Prostate gland (tissue), 2 donors: ENCODE data around the gene KLF18. TPM values are rescaled to one million over a fixed set of nuclear protein-coding genes. Genes with fewer than 3 reads are reported as not detected.
"Not testable (repeated sequence)": the region's sequence is repeated elsewhere in the genome, so short reads cannot be mapped to it uniquely, and the experiment has no call there.

Experiments
- DNase-seq: peaks from one replicate; pipeline ENCODE4 v3.0.0-alpha.2; 2019; ENCODE audit warnings: low spot score
- H3K27ac ChIP-seq, 2 donors: fragments of 200-600 bp; sonication (generic); 2 replicates each; pipeline ENCODE4 v1.5.1; 2017 to 2019
- H3K27me3 ChIP-seq: fragments of 200-600 bp; sonication (generic); replicated peaks from 2 replicates; pipeline ENCODE4 v1.5.1; 2019; ENCODE audit not compliant: insufficient read depth
- H3K36me3 ChIP-seq, 2 donors: fragments of 200-600 bp; sonication (generic); 1 replicate in 1 of 2; 2 replicates in 1 of 2; pipeline versions ENCODE4 v1.5.1 to v1.8.1; 2017 to 2019
- H3K4me1 ChIP-seq: fragments of 200-600 bp; sonication (generic); replicated peaks from 2 replicates; pipeline ENCODE4 v1.5.1; 2019
- H3K4me3 ChIP-seq, 2 donors: fragments of 200-600 bp; sonication (generic); 2 replicates each; pipeline ENCODE4 v1.5.1; 2017 to 2019
- H3K9me3 ChIP-seq: fragments of 200-600 bp; sonication (generic); 2 replicates; pipeline ENCODE4 v1.5.1; 2017
- POLR2A ChIP-seq: fragments of 450-650 bp; IDR thresholded peaks from one replicate; pipeline ENCODE4 v1.6.1; 2016; ENCODE audit warnings: antibody characterized with exemption, mild to moderate bottlenecking
- POLR2AphosphoS5 ChIP-seq: sonication (generic); formaldehyde crosslinking; IDR thresholded peaks from one replicate; pipeline ENCODE4 v1.6.1; 2017; ENCODE audit warnings: antibody characterized with exemption
- WGBS: methylation state at CpG from one replicate; pipeline ENCODE4 v1.1.5; 2018; 5-methylcytosine and 5-hydroxymethylcytosine counted together
- intact Hi-C: fragments of 100-400 bp; cut with DNase I; formaldehyde crosslinking; loops from one replicate; pipeline ENCODE4 v1.14.2; 2022
- total RNA-seq, 2 donors: library from RNA; depleted of rRNA; stranded (reverse); fragments of >200 nt; gene quantifications; one replicate each; pipeline ENCODE4 v1.1.0, GENCODE V29; 2016
- TF ChIP-seq, protein P1 (sequence below), 4 experiments: fragments of 200-600 bp in 2 of 4; fragments of 450-650 bp in 2 of 4; sonication (generic) in 2 of 4; IDR thresholded peaks; 1 replicate in 3 of 4; 2 replicates in 1 of 4; pipeline ENCODE4 v1.5.1; 2016 to 2019; ENCODE audit warnings: antibody characterized with exemption in 4 of 4, mild to moderate bottlenecking in 2 of 4, moderate library complexity in 2 of 4

Gene KLF18
- total RNA-seq, 2 donors from 2014 or later = 0.34 TPM; not detected in 1

DNA sequence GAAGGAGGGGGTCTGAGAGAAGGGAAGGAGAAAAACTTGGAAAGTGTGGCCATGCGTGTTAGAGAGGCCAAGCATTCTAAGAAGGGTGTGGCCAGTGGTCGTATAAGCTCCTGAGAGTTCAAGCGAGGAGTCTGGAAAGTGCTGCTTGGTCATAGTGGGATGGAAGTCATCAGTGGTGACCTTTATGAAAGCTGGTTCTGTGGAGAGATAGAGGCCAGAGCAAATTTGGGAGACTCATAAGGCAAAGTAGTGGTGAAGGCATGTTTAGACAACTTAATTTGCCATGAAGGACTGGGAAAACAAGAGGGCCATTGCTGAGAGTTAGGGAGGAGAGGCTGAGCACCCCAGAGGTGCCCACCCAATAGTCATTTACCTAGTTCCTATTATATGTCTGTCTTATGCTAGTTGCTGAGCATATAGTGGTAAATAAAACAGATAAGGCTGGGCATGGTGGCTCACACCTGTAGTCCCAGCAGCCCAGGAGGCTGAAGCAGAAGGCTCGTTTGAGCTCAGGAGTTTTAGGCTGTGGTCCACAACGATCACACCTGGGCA lies 21.0 kb downstream of the KLF18 start:
- H3K36me3 ChIP-seq = no peaks in the 10 kb centered on the region
- H3K27me3 ChIP-seq = no peaks in the 10 kb centered on the region
- H3K4me1 ChIP-seq = no peaks in the 10 kb centered on the region
- no peak for DNase-seq
- 79% methylated on average over 5 of the region's 5 CpGs for WGBS
- H3K4me3 ChIP-seq = no peak overlapping the region
- TF ChIP-seq, protein P1, sequence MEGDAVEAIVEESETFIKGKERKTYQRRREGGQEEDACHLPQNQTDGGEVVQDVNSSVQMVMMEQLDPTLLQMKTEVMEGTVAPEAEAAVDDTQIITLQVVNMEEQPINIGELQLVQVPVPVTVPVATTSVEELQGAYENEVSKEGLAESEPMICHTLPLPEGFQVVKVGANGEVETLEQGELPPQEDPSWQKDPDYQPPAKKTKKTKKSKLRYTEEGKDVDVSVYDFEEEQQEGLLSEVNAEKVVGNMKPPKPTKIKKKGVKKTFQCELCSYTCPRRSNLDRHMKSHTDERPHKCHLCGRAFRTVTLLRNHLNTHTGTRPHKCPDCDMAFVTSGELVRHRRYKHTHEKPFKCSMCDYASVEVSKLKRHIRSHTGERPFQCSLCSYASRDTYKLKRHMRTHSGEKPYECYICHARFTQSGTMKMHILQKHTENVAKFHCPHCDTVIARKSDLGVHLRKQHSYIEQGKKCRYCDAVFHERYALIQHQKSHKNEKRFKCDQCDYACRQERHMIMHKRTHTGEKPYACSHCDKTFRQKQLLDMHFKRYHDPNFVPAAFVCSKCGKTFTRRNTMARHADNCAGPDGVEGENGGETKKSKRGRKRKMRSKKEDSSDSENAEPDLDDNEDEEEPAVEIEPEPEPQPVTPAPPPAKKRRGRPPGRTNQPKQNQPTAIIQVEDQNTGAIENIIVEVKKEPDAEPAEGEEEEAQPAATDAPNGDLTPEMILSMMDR (IDR thresholded peaks at IDR 0.05) = no peak
- TF ChIP-seq POLR2AphosphoS5 (no peak), POLR2A (no peak)
- intact Hi-C loops = no loop called here
- H3K27ac ChIP-seq = no peak overlapping the region
- H3K9me3 ChIP-seq = no peaks in the 10 kb centered on the region

DNA sequence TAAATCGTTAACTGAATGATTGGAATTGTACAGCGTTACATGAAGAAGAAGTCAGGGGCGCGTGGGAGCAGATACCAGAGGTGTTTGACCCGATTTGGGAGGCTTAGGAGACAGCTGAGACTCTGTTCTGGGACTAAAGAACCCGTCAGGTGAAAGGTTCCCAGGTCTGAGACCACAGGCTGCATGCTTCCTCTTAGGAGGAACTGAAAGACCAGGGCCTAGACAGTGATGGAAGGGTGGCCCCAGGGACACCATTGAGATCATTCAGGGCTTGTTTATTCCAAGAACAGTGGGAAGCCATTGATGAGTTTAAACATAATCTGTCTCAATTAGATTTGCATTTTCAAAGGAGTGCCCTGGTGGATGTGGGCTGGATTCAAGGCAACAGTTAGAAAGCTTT lies 21.9 kb downstream of the KLF18 start:
- Histone ChIP-seq H3K4me1 (no peaks in the 10 kb centered on the region), H3K4me3 (no peak overlapping the region), H3K27ac (no peak overlapping the region), H3K9me3 (no peaks in the 10 kb centered on the region), H3K36me3 (no peaks in the 10 kb centered on the region), H3K27me3 (no peaks in the 10 kb centered on the region)
- DNase-seq = no peak
- intact Hi-C loops = no loop called here
- 93% methylated on average over 6 of the region's 6 CpGs for WGBS
- TF ChIP-seq POLR2AphosphoS5 = no peak
- TF ChIP-seq, protein P1 (IDR thresholded peaks at IDR 0.05) = no peak

DNA sequence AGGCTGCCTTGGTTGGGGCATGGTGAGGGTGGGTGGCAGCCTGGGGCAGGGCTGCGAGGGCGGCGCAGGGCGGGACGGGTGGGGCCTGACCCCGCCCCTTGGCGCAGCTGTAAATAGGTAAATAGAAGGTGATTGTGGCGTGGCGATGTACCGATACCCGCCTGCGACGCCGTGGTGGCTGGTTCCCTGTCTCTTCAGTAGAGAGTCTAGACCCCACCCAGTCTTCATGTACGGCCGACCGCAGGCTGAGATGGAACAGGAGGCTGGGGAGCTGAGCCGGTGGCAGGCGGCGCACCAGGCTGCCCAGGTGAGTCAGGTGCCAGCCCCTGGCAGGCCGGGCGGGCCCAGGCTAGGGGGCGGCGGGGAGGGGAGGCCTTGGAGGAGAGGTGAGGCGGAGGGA lies 22.7 kb downstream of the KLF18 start, which contains the start of gene KLF17:
Gene KLF17 (plus strand): TSS at position 140 of the 400 bp plus-strand sequence. CDS start 87 bp downstream, at position 227.
- intact Hi-C loops = no loop called here
- Histone ChIP-seq H3K27me3 (no peaks in the 10 kb centered on the region), H3K9me3 (no peaks in the 10 kb centered on the region), H3K27ac (no peak within 1 kb of the TSS), H3K36me3 (no peaks in the 10 kb centered on the region), H3K4me3 (no peak within 1 kb of the TSS), H3K4me1 (no peaks in the 10 kb centered on the region)
- no peak for DNase-seq
- 97% methylated on average over 25 of the region's 25 CpGs for WGBS
- TF ChIP-seq, protein P1 (IDR thresholded peaks at IDR 0.05) = no peak
- TF ChIP-seq POLR2A (no peak), POLR2AphosphoS5 (no peak)

DNA sequence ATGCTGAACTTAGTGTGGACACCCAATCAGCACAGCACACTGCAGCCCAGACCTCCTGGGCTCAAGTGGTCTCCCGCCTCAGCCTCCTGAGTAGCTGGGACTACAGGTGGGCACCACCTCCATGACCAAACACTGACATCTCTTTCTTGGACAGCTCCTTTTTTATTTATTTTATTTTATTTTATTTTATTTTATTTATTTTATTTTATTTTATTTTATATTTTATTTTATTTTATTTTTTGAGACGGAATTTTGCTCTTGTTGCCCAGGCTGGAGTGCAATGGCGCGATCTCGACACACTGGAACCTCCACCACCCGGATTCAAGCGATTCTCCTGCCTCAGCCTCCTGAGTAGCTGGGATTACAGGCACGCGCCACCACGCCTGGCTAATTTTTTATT lies 24.2 kb downstream of the KLF18 start:
- DNase-seq, intact Hi-C loops, H3K9me3 ChIP-seq, H3K27ac ChIP-seq, H3K4me3 ChIP-seq, H3K4me1 ChIP-seq, H3K36me3 ChIP-seq, H3K27me3 ChIP-seq: not testable (repeated sequence)
- WGBS = 97% methylated on average over 10 of the region's 10 CpGs

DNA sequence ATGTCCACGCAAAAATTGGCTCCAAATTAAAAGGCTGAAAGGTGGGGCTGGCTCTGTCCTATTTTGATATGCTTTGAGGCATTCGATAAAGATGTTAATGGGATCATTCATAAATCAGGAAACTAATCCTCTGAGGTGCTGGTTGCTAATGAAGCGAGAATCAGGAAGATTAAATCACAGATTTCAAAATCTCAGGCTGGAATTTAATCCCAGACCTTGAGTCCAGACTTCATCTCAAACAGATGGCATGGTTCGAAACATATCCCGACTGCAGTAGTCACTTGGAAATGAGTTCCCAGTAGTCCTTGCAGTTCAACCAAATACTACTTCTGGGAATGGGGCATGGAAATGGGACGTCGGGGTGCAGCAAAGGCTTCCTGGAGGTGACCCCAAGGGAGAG lies 27.3 kb downstream of the KLF18 start:
- TF ChIP-seq, protein P1 (IDR thresholded peaks at IDR 0.05) = no peak
- TF ChIP-seq POLR2AphosphoS5 = no peak
- TF ChIP-seq POLR2A = no peak
- Histone ChIP-seq H3K9me3 (no peaks in the 10 kb centered on the region), H3K27me3 (no peaks in the 10 kb centered on the region), H3K27ac (no peak overlapping the region), H3K36me3 (no peaks in the 10 kb centered on the region), H3K4me1 (no peaks in the 10 kb centered on the region), H3K4me3 (no peak overlapping the region)
- intact Hi-C loops = no loop called here
- 84% methylated on average over 7 of the region's 7 CpGs for WGBS
- no peak for DNase-seq
